ENCODE data around the gene ARL5C.

ARL5C gene

DNA sequence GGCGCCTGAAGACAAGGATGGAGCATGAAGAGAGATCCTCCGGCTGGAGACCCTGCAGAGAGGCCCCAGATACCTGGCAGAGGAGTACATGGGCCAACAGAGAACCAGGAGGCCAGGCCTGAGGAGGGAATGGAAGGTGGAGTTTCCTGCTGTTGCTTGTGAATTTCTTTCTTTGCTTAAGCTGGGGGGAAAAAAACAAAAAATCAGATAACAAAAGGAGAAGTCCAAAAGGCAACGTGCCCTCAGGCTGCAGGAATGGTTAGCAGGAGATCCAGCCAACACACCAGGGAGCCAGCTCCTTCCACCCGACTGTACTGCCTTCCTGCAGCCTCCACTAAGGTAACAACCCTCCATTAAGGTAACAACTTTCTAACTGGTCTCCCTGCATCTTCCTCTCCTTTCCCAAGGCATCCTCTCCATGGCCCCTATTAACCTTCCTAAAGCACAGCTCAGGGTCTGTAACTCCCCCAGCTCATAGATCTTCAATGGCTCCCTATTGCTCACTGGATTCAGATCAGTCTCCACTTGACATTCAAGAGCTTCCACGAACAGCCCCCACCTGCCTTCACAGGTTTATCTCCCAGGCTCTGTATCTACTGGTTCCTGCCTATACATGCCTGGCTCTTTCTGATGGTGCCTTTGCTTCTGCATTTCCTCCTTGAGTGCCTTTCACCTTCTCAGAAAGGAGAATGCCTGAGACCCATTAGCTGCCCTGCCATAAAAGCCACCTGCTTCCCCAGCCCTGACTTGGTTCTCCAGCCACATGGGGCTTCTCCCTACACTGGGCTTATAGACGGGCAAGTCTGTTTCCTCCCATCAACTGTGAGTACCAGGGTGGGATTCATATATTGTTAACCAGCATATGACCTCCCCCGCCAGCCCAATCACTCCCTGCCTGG lies 725 bp upstream of the ARL5C start:
- FAIRE-seq = no peak

DNA sequence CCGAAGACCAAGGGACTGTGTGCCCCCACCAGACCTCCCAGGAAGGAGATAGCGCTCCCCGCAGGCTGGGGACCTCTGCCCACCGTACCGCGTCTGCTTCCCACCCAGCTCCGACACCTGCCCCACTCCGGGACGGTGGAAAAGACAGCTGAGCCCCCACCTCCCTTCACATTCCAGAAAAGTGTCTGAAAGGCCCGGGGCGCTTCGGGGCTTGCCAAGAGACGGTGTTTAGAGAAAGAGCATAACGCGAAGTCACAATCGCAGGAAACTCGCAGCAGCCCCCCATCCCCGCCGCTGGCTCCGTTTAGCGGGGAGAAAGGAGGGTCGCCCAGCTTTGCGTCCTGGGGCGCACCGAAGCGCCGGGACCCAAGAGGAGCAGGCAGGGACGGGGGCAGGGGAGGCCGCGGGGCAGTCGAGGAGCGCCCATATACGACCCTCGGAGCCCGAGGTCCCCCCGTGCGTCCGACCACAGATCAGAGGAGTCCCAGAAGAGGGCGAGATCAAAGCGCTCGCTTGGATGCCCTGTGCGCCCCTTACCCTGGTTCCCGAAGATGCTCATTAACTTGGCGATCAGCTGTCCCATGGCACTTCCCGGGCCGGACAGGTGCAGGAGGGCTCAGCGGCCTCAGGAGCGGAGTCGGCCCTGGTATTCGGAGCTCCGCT lies 652 bp downstream of the ARL5C start:
- FAIRE-seq = no peak

- no peak for FAIRE-seq
These were observed 1.3 kb downstream of the ARL5C start for GRCh38 chr17:39164675-39165143.

DNA sequence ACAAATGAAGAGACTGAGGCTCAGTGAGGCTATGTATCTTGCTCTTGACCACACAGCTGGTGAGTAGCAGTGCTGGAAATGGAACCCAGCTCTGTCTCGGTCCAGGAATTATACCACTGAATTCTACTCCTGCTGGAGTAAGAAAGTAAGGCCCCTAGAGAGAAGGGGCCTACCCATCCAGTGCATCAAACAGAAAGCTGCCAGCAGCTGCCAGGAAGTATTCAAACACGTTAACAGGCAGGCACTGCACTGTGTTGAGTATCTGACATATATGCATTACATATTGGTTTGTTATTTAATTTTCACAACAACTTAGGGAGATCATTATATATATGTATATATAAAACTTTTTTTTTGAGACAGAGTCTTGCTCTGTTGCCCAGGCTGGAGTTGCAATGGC lies 4.0 kb downstream of the ARL5C start:
- FAIRE-seq = no peak

- FAIRE-seq = no peak
These were observed 7.3 kb downstream of the ARL5C start for GRCh38 chr17:39158623-39159022.

DNA sequence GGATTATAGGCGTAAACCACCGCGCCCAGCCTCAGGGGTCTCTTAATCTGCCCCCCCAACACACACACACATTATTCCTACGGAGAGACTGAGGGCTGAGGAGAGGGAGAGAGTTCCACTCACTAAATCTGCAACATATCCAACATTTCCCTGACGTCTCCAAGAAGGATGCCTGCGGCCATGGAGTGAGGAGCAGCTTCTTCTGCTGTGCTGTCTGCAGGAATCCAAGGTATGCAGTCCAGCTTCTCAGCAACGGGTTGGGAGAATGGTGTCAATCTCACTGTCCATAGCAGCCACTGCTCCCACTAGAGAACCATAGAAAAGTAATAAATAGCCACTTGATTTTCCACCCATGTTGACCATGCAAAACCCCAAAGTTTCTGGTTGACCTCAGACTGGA lies 9.5 kb downstream of the ARL5C start:
- no peak for FAIRE-seq

GRCh38 chr17:39155654-39156053 lies 10.3 kb downstream of the ARL5C start:
- FAIRE-seq = no peak

- no peak for FAIRE-seq
These were observed 12.3 kb downstream of the ARL5C start for GRCh38 chr17:39153599-39154051.

GRCh38 chr17:39151943-39152818 lies 13.8 kb downstream of the ARL5C start:
- FAIRE-seq = no peak

DNA sequence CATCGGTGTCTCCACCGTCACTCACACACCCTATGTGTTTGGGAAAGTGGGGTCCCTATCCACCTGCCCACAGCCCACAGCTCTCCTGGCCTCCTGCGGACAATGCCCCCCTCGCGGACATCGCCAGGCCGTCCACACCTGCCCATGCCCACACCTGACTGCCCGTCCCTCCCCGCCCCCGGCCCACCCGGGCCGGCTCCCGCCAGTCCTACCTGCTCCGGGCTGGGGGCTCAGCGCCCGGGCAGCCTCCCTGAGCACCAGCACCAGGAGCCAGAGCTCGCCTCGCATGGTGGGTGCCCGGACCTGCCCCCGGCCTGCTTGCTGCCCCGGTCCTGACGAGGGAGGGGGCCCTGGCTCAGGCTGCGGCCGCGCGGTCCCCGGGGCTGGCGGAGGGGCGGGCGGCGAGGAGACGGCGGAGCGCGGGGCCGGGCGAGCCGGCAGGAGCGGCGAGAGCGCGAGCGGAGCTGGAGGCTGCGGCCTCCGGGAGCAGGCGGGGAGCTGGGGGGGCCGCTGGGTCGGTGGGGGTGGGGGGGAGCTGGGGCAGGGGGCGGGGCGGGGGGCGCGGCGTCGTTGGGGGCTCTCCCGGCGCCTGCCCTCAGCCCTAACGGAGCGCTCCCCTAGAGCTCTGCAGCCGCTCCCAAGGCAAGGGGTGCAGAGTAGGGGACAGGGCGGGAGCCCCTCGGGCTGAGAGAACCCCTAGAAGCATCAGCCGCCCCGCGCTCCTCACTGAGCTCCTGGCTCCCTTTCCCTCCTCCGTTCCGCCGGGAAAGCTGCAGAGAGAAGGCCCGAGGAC lies 14.6 kb downstream of the ARL5C start, which contains the start of gene PLXDC1:
Gene PLXDC1 (minus strand): TSS at position 488 of the 793 bp plus-strand sequence. CDS start 200 bp downstream, at position 288.
- FAIRE-seq = no peak

- FAIRE-seq = no peak
These were observed 15.2 kb downstream of the ARL5C start for GRCh38 chr17:39150795-39151149.

- no peak for FAIRE-seq
These were observed 15.8 kb downstream of the ARL5C start for GRCh38 chr17:39150104-39150634.

DNA sequence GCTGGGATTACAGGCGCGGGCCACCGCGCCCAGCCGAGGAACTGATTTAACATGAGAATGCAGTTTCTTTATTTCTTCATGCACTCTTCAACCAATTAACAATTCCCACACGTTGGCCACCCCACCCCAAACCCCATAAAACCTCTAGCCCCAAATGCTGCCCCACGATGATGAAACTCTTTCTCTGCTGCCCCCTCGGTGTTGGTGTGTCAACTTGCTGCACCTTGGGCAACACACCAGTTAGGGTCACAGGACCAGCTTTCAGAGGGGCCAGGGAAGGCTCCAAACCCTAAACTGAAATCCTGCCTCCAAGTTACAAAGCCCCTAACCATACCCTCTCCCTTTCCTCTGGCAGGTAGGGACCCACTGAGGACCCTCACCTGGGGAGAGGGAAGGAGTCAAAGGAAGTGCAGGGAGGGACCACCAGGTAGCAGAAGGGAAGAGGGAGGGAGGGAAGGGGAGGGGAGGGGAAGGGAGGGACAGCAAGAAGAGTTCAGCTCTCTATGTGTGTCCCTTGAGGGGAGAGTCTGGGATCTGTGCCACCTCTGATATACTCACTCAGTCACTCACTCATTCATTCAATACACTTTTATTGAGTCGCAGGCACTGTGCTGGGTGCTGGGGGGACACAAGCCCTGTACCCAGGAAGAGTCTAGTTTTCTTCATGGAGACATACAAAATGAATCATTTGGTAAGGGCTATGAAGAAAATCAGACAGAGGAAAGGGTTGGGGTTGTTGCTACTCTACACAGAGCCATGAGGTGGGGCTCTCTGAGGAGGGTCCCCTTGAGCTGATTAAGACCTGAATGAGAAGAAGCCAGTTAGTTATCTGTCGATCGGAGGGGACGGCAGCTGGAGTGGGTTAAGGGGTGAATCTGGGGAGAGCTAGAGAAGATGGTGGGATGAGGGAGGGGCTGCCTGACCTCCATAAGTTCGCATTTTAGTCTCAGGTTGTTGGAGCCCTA lies 18.5 kb downstream of the ARL5C start:
- no peak for FAIRE-seq

GRCh38 chr17:39146273-39146672 lies 19.7 kb downstream of the ARL5C start:
- FAIRE-seq = no peak

- no peak for FAIRE-seq
These were observed 20.8 kb downstream of the ARL5C start for GRCh38 chr17:39145143-39145542.

DNA sequence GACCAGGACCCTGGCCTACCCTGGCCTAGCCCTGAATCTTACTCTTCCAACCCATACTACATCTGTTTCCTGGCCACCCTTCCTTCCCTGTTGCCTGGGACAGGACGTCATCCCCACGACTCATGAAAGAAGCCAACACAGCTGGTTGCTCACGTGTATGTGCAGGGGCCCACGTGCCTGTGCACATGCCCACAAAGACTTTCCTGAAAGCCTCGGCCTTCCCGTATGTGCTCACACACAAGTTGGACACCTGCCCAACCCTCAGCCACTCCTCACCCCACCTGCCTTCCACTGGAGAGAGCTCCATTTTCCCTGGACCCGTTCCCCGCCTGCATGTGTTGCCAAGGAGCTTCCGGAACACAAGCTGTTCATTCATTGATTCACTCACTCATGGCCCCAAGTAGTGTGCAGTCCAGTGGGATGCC lies 21.5 kb downstream of the ARL5C start:
- FAIRE-seq = no peak

DNA sequence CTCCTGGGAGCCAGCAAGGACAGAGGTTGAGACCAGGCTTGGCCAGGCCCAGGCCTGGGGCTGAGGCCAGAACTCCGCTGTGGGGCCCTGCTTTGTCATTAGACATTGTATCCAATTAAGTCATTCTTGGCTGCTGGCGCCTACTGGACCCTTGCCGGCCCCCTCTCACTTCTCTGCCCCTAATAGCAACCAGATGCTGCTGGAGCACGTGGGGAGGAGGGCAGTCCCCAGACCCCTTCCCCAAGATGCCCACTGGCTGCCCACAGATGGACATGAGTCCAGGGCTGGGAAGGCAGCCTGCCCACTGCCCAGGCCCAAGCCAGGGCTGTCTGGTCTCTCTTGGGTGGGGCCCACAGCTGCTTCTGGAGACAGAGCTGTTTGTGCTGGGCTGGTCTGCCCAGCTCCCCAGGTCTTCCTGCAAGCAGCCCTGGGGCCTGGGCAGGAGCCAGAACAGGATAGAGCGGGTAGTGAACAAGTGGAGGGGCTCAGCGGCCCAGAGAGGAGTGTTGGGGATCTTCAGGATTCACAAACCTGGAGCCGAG lies 22.3 kb downstream of the ARL5C start:
- FAIRE-seq = no peak

- FAIRE-seq = no peak
These were observed 23.9 kb downstream of the ARL5C start for GRCh38 chr17:39141915-39142664.

GRCh38 chr17:39141294-39141693 lies 24.7 kb downstream of the ARL5C start:
- FAIRE-seq = no peak
